CD4-positive, alpha-beta T cell treated with Interleukin-2 at 100 ng/mL for 4 hours (primary cell): ENCODE measurements around the gene TENM3.
"Not testable (repeated sequence)": the region's sequence is repeated elsewhere in the genome, so short reads cannot be mapped to it uniquely, and the experiment has no call there.

Experiments used
- DNase-seq: peaks from one replicate; pipeline ENCODE4 v3.0.0-alpha.2; 2020; ENCODE audit warnings: low spot score

Gene TENM3

DNA sequence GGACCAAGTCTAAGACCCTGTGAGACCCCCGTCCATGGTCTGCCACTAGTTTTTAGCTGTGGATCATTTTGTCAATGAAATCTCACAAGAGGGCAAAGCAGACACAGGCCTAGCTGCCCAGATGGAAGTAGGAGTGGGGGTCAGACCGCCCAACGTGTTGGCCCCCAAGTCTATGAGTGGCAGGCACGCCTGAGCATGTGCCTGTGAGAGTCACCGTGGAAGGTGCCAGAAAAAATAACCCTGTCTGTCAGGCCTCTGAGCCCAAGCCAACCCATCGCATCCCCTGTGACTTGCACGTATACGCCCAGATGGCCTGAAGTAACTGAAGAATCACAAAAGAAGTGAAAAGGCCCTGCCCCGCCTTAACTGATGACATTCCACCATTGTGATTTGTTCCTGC is 570.9 kb downstream of the TENM3 start:
- not testable (repeated sequence) for DNase-seq

GRCh38 chr4:182818926-182819730 is 575.9 kb downstream of the TENM3 start:
- DNase-seq, result no peak

GRCh38 chr4:182819751-182820150 is 576.5 kb downstream of the TENM3 start:
- no peak for DNase-seq

DNA sequence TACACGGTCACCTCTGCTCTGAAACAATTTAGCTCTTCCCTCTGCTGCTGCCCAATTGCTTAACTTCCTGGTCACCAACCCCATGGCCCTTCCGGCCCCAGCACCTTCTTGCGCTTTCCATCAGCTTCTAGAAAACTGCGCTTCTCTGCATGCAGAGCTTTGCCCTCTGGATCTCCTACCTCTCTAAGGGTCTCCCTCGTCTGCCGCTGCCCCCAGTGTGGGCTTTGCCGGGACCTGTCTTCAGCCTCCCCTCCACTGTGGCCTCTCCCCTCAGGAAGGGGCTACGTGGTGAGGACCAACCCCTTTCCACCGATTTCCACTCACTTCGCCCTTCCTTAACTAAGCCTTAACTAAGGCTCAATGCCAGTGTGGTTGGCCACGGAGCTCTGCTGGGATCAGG is 579.4 kb downstream of the TENM3 start:
- no peak for DNase-seq

DNA sequence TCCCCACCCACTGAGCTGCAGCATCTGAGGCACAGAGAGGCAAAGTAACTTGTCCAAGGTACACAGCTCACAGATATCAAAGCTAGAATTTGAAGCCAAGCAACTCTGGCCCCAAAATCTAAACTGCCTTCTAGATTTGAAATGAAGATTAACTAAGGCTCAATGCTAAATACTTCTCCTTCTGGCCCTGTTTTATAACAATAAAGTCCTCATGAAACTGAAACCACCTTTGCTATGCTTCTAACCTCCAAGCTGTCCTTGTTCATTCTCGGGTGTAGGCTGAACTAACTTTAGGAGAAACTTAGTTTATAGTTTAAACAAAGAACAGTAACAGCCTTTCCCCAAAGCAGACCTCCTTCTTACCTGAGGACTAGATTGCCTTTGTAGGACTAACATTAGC is 580.4 kb downstream of the TENM3 start:
- no peak for DNase-seq

DNA sequence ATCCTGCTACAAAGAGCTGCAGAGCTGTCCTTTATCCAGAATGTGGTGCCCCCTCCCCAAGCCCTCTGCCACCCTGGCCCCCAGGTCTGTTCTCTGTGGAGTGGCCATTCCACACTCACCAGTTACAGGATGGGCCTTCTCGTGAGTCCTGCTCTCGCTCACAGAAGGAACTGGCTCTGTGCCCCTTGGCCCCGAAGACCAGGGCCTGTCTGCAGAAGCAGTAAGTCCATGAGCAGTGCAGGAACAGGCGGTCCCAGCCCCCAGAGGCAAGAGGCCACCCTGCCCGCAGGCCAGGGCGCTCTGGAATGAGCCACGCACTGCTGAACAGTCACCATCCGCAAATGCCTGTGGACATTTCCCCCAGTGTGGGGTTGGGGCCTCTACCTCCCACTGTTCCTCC is 581.8 kb downstream of the TENM3 start:
- no peak for DNase-seq

GRCh38 chr4:182825786-182826185 is 582.6 kb downstream of the TENM3 start:
- DNase-seq, result no peak

- DNase-seq, result no peak
Measured at GRCh38 chr4:182826391-182826790, 583.2 kb downstream of the TENM3 start.

DNA sequence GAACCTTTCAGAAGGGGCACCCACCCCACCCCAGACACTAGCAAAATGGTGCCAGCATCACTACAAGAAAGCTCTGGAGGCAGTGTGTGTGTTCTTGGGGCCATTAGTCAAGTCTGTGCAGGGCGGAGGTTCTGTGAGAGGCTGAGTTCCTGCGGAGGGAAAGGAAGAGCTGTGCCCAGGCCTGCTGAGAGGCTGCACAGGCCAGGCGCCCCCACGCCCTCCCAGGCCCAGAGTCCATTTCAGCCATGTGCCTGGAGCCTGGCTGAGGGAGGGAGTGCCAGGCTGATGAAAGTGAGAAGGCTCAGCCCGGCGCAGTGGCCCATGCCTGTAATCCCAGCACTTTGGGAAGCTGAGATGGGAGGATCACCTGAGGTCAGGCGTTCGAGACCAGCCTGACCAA is 584.0 kb downstream of the TENM3 start:
- no peak for DNase-seq

- DNase-seq, result no peak
Measured at GRCh38 chr4:182827954-182828353, 584.8 kb downstream of the TENM3 start.

- no peak for DNase-seq
Measured at GRCh38 chr4:182828360-182829025, 585.3 kb downstream of the TENM3 start.

DNA sequence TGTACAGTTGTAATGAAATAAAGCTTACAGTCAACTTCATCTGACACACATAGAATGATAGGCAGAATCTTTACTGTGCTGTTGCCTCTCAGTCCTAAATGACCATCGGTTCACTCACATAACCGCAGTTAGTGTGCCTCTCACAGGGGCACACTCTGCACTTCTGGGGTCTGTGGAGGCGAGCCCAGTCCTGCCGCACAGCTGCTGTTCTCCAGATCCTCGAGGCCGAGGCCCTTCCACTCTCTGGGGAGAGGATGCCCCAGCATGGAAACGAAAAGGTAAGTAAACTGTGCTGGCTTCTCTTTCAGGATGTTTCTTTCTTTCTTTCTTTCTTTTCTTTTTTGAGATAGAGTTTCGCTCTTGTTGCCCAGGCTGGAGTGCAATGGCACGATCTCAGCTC is 586.0 kb downstream of the TENM3 start:
- DNase-seq, result no peak

- DNase-seq, result no peak
Measured at GRCh38 chr4:182831376-182831775, 588.2 kb downstream of the TENM3 start.

DNA sequence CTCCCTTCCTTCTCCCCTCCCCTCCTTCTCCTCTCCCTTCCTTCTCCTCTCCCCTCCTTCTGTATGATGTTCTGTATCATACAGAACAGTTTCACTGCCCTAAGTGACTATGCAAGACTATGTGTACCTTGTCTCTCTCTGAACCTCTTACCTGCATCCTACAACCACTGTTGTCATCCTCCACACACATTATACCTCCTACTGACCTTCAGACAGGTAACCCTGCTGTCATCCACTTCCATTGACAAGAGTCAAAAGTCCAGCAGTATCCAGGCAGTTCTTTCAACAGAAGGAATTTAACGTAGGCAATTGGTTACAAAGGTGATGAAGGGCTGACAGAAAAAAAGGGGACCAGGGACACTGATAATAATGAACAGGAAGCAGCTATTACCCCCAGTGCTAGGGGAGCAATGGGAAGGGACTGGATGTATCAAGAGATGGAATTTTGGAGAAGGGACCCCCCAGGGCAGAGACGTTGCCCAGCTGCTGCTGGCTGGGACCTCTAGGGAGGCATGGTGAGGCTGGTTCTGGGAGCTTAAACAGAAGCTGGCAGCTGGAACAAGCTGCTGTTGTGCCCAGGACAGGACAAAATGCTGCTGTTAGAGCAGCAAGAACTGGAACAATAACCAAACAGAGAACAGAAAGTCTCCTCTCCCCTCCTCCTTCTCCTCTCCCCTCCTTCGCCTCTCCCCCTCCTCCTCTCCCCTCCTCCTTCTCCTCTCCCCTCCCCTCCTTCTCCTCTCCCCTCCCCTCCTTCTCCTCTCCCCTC is 589.3 kb downstream of the TENM3 start:
- no peak for DNase-seq

- DNase-seq, result no peak
Measured at GRCh38 chr4:182835006-182835740, 592.0 kb downstream of the TENM3 start.

DNA sequence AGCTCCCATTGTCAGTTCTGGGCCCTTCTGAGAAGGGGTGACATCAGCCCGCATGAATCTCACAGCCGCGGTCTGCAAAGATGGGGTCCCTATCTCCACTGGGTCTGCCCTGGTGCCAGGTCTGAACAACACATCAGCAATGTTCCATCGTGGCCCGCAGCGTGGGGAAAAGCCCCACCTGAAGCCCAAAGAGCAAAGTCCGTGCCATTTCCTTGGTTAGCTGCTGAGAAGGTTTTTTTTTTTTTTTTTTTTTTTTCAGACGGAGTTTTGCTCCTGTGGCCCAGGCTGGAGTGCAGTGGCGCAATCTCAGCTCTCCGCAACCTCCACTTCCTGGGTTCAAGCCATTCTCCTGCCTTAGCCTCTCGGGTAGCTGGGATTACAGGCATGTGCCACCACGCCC is 594.6 kb downstream of the TENM3 start:
- no peak for DNase-seq

DNA sequence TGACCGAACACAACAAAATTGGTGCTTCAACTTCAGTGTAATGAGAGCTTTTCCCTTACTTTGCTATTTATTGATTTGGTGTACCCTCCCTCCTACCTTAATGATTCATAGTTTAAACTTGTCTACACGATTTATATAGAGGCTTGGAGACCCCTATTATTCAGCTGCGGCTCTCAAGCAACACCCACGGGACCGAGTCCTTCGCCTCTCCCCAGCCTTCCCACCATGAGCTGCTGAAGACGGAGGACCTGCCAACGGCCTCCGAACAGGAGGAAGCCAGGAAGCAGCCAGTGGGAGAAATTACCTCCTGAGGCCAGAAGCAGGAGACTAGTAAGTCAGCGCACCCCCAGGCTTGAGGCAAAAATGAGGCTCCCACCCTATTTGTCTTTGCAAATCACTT is 595.3 kb downstream of the TENM3 start:
- DNase-seq, result no peak

- no peak for DNase-seq
Measured at GRCh38 chr4:182839256-182839655, 596.1 kb downstream of the TENM3 start.

DNA sequence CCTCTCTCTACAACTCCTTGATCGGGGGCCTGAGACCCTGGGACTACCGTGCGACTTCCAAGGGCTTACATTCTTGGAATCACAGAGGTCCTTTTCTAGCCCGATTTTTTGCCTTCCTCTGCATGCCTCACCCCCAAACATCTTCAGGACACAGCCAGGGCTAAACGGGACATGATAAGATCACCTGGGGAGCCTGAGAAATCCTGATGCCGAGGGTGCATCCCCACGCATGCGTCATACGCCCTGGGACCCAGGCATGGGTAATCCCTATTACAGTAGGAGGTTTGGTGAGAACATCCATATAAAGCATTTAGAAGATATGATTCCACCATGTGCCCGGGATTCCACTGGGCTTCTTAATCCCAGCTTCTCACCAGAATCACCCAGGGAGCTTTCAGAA is 596.9 kb downstream of the TENM3 start:
- DNase-seq, result no peak

GRCh38 chr4:182842104-182842600 is 599.0 kb downstream of the TENM3 start:
- no peak for DNase-seq

- no peak for DNase-seq
Measured at GRCh38 chr4:182842759-182843390, 599.7 kb downstream of the TENM3 start.
